NT2/D1 (cell line): Measurements from ENCODE around the gene SEC11A.

Experiments used
- YY1 ChIP-seq: IDR thresholded peaks from 2 replicates; pipeline ENCODE4 v1.6.1; 2011; ENCODE audit not compliant: insufficient read length, insufficient read depth
- ZNF274 ChIP-seq: IDR thresholded peaks from 2 replicates; pipeline ENCODE4 v1.6.1; 2011; ENCODE audit warnings: mild to moderate bottlenecking, low read depth, low read length

DNA sequence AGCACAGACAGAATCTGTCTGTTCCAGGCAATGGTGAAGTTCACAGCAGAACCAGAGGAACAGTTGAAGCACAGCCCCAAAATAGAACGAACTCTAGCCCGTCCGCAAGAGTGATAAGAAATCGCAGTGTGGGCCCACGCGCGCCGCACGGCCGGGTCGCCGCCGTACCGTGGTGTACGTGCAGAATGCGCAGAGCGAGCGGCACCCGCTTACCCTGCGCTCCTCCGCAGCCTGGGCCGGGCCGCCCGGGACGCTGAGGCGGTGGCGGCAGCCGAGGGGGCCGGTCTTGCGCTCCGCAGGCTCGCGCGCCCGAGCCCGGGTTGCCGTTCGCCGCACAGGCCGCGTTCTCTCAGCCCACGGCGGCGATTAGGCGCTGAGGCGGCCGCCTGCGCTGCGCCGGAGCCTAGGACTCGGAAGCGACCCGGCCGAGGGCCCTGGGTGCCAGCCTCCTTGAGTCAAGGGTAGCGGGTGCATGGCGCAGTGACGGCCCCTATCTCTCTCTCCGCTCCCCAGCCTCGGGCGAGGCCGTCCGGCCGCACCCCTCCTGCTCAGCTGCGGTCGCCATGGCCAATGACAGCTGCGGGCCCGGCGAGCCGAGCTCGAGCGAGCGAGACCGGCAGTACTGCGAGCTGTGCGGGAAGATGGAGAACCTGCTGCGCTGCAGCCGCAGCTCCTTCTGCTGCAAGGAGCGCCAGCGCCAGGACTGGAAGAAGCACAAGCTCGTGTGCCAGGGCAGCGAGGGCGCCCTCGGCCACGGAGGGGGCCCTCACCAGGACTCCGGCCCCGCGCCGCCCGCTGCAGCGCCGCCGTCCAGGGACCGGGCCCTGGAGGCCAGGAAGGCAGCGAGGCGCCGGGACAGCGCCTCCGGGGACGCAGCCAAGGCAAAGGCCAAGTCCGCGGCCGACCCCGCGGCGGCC is 82.4 kb downstream of the SEC11A start:
- TF ChIP-seq YY1 (no peak), ZNF274 (no peak)
